Stimulated activated CD4-positive, alpha-beta T cell treated with anti-CD3 and anti-CD28 coated beads, Interleukin-12 subunit alpha, Interleukin-12 subunit beta, amount 100 ng/mL, for 4 hours (primary cell): ENCODE measurements around the gene TRPT1.
A peak's percentile ranks its signal among the peaks of the same experiment; 100 is the strongest.

Source experiments
- DNase-seq: peaks from one replicate; pipeline ENCODE4 v3.0.0-alpha.2; 2020

TRPT1 gene

GRCh38 chr11:64206457-64207255 is 19.3 kb downstream of the TRPT1 start, which contains the start of gene FERMT3:
Gene FERMT3 (plus strand): TSS chr11:64206721. CDS start chr11:64207365, 644 bp downstream.
- DNase-seq: peak; percentile 77

DNA sequence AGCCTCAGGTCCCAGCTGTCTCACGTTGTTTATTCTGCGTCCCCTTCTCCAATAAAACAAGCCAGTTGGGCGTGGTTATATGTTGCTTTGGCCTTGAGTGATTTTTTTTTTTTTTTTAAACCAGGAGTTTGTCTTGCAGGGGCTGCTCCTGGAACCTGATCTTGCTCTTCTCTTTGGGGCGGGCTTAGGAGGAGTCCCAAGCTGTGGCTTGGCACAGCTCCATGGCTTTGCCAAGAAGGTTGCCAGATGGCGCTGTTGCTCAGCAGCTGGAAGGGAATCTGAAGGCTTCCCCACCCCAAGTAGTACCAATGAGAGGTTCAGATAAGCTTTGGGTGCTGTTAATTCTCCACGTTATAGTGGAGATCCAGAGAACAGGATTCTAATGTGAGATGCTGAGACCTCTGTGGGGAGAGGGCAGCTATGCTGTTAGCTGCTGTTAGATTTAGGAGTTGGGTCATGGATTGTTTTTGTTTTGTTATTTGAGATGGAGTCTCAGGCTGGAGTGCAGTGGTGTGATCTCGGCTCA is 21.5 kb downstream of the TRPT1 start:
- peak; percentile 68 for DNase-seq

- no peak for DNase-seq
These were observed 21.9 kb downstream of the TRPT1 start for GRCh38 chr11:64204080-64204440.

DNA sequence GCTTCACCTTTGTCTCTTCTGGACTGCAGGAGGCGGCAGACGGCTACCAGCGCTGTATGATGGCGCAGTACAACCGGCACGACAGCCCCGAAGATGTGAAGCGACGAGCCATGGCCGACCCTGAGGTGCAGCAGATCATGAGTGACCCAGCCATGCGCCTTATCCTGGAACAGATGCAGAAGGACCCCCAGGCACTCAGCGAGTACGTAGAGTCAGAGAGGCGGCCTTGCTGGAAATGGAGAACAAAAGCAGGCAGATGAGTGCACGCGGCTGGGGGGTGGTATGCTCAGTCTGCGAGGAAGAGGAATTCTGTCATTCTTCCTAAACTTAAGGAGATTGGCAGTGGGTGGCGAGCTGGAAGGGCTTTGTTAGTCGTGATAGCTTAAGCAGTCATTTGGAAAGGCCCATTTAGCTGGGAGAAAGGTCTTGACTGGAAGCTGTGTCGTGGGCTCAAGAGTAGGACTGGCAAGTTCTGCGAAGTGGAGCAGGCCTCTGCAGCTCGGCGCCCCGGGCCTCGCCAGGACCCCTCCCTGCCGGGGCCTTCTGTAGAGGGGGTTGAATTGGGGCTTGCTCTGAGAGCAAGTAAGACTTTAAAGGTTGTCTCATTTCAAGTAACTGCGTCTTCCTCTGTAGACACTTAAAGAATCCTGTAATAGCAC is 22.4 kb downstream of the TRPT1 start:
- no peak for DNase-seq

DNA sequence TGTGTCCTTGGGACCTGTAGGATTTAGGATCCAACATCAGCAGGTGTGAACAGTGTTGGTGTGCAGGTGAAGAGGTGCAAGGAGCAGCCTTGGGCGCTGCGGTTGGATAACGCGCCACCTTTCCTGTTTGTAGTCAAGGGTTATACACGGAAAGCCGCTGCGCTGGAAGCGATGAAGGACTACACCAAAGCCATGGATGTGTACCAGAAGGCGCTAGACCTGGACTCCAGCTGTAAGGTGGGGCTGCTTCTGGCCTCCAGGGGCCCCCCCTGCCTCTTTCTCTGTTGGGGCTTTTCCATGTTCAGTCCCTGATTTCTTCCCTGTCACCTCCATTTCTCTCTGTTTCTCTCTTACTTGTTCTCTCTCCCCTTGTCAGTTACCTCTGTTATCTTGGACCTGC is 23.0 kb downstream of the TRPT1 start:
- no peak for DNase-seq

DNA sequence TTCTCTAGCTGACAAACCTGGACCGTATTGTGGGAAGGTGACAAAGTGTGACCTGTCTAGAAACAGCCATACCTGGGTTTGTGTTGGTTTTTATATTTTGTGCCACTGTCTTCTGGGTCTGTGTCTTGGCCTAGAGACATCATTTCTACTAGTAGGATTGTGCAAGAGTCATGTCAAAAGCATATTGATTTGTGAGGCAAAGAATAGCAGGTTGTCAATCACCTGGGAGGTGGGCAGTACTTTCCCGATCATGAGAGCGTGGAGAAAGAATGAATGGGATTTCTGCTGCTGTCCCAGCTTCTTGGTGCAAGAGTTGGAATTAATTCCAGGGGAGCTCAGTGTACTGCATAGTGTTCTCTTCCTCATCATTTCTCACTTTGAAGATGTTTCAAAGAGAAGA is 24.4 kb downstream of the TRPT1 start:
- DNase-seq: no peak

- DNase-seq: no peak
These were observed 27.5 kb downstream of the TRPT1 start for GRCh38 chr11:64198511-64198910.

DNA sequence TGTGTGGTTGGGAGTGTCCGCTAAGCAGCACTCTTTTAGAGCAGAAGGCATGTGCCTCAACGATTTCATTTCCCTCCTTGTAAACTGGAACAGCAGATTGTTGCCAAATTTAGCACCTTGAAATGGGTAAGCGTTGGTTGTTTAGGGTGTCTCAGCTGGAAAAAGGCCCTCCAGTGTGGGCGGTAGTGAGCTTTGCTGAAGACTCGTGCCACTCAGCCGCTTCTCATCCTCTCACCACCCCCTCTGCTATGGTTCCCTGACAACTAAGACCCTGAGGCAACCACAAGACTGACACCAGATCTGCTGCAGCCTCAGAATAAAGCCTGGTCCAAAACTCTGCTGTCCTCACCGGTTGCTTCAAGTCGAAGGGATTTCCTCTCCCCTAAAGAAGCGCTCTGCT is 29.4 kb downstream of the TRPT1 start:
- DNase-seq: no peak

DNA sequence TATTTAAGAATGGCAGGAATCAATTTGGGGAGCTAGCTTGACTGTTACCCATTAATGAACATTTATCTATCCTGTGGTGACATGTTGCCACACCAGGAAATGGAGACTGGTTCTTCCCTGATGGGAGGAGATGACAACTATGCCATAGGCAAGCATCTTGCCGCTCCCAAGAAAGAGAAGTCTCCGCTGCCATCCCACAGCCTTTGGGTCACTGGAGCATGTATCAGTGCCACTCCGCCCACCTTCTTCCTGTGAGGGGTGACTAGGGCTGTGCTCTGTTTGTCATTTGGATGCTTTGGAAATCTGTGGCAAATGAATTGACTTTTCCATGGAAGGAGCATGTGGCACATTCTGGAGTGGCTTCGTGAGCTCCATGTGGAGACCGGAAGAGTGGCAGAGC is 33.6 kb downstream of the TRPT1 start:
- no peak for DNase-seq

DNA sequence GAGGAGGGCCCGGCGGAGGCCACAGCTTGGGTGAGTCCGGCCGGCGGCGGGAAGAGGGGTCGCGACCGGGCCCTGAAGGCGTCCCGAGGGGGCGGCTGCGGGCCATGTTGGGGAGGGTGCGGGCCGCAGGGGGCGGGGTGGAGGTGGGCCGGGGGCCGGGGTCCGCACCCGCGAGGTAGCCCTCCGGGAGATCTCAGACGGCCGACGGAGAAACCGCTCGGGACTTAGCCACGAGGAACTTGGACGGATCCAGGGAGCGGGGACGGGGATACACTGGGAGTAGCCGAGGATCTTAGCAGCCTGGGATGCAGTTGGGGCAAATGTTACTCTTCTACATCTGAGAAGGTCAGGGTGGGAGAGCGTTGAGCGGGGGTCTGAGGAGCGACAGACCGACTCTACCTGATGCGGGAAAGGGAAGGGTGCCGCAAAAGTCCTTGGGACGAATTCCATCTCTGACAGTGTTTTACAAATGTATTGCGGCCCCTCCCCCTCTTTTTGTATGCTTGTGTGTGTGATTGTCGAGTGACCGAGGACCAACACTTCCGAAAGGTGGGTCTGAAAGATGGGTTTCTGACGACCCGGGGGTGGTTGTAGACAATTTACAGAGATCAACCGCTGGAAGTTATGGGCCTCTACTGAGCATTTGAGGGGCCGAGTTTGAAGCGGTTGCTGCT is 39.4 kb downstream of the TRPT1 start:
- DNase-seq: peak; percentile 35

GRCh38 chr11:64185693-64186491 is 40.1 kb downstream of the TRPT1 start, which contains the start of gene STIP1:
Gene STIP1 (plus strand): TSS chr11:64186171. CDS start chr11:64186262, 91 bp downstream.
- peak; percentile 97 for DNase-seq

DNA sequence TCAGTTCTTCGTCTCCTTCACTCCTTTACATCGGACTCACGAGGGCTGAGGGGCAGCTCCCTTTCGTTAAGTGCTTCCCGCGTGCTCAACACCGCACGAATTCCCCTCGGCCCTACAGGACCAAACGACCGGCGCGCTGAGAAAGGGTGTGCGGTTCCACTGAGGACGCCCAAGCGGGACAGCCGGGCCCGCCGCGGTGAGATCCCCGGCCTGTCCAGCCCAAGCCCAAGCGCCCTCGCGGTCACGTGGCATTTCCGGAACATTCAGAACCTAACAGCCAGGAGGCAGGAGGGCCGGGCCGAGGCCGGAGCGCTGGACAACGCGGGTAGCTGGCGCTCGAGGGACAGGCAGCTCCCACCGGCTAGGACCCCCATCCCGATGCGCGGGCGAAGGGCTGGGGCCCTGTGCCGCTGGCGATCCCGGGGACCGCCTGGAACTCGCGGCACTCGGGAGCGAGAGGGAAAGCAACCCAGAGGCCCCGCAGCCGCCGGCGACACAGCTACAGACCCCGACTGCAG is 40.8 kb downstream of the TRPT1 start:
- DNase-seq: peak; percentile 39

GRCh38 chr11:64183890-64184289 is 42.1 kb downstream of the TRPT1 start:
- DNase-seq: no peak

- DNase-seq: peak; percentile 48
These were observed 44.2 kb downstream of the TRPT1 start for GRCh38 chr11:64181506-64182411.

GRCh38 chr11:64180891-64181290 is 45.1 kb downstream of the TRPT1 start:
- DNase-seq: no peak

DNA sequence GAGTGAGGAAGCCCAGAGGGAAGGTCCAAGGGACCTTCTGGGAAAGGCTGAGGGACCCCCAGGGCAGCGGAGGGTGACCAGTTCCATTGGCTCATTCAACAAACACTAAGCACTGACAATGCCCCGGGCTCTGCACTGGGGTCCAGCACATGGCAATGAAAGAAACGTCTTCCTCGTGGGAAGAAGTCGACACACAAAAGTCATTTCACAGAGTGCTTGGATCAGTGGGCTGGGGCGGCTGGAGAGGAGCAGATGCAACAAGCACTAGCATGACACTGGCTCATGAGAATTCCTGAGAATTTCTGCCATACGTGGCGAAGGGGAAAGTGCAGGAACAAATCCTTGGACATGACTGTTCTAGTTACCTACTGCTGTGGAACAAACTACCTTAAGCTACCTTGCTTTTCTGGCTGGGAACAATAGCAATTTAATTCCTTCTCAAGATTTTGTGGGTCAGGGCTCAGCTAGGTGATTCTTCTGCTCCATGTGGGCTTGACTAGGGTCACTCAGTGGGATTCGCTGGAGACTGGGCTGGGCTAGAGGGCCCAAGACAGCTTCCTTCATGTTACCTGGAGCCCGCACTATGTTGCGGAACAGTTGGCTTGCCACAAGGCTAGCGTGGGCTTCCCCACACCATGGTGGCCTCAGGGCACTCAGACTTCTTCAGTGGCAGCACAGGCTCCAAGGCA is 46.9 kb downstream of the TRPT1 start:
- no peak for DNase-seq

DNA sequence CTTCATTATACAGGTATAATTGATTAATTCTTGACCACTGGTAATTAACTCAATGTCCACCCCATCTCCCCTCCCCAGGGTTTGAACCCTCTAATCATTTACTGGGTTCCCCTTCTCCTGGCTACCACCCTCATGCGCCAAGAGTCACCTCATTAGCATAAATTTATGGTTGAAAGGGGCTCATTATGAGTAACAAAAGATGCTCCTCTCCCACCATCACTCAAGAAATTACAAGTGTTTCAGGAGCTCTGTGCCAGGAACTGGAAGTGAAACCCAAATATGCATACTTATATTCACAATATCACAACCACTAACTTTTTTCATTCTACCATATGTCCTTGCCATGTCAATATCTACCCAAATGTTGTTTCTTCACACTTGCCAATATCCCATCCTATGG is 47.8 kb downstream of the TRPT1 start:
- no peak for DNase-seq

DNA sequence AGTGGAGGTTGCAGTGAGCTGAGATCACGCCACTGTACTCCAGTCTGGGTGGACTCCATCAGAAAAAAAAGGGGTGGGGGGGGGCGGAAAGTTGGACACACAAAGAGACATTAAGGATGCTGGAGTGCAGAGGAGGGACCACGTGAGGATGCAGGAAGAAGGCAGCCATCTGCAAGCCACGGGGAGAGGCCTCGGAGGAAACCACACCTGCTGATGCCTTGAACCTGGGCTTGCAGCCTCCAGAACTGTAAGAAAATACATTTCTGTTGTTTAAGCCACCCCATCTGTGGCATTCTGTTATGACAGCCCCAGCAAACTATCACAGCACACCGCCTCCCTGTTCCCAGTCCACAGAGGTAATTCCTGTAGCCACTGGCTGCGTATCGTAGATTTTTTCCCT is 49.2 kb downstream of the TRPT1 start:
- no peak for DNase-seq
